ENCODE results near the gene LIN37. TPM values are rescaled to one million over a fixed set of nuclear protein-coding genes. Genes with fewer than 3 reads are reported as not detected.

Gene LIN37
- total RNA-seq, 1 experiment from 2014 or later, result 10.1 TPM

- no peak for TF ChIP-seq REST (IDR thresholded peaks at IDR 0.05; ENCODE audit: low read depth)
- no peak for TF ChIP-seq ATF3 (IDR thresholded peaks at IDR 0.05)
- no peak for TF ChIP-seq SIN3A (IDR thresholded peaks at IDR 0.05; ENCODE audit: low read depth)
- no peak for TF ChIP-seq EGR1 (IDR thresholded peaks at IDR 0.05; ENCODE audit: low read depth)
- TF ChIP-seq CBX3 (IDR thresholded peaks at IDR 0.05; ENCODE audit: low read depth), result no peak
- TF ChIP-seq MAX (IDR thresholded peaks at IDR 0.05), result no peak
Measured at GRCh38 chr19:35722461-35722860, 25.9 kb upstream of the LIN37 start (continued).

GRCh38 chr19:35722897-35723296, 25.5 kb upstream of the LIN37 start:
- no peak overlapping the region for H3K4me3 ChIP-seq (replicated peaks in 1 of 2; ENCODE audit: low read depth in 1 of 2, low read length in 2 of 2)
- H2AFZ ChIP-seq (ENCODE audit: low read depth, low read length, poor library complexity, severe bottlenecking), result no peak overlapping the region
- H3K4me2 ChIP-seq (ENCODE audit: low read length), result no peak overlapping the region
- ChIA-PET RAD21 (ENCODE audit: low non-redundant PET in 1 of 2, low total read pairs in 2 of 2, uncharacterized antibody in 2 of 2, unreplicated experiment in 2 of 2) (no interaction called here), CTCF (interaction anchor here (0.9 kb wide), 1 partner anchor 18 kb away, joined by 3 read pairs; no protein-coding TSS in a partner anchor), POLR2A (interaction anchor here (1.3 kb wide), 1 partner anchor 22 kb away, joined by 3 read pairs; the partner anchor contains the start of genes PSENEN and U2AF1L4)
- no peak for TF ChIP-seq SRF (IDR thresholded peaks at IDR 0.05; ENCODE audit: low read depth)
- no peak for TF ChIP-seq TCF7L2 (IDR thresholded peaks at IDR 0.05; ENCODE audit: borderline replicate concordance, extremely low read depth, insufficient read depth, insufficient read length)
- no peaks in the 10 kb centered on the region for H3K27me3 ChIP-seq (ENCODE audit: insufficient read depth, low read length)
- H3K36me3 ChIP-seq (ENCODE audit: control insufficient read depth in 1 of 2, insufficient read depth in 2 of 2, low read length in 2 of 2), result peaks cover 57 to 60% of the 10 kb centered on the region in 2 experiments
- no peak overlapping the region for H3K27ac ChIP-seq (ENCODE audit: low read depth, low read length)
- no peak for DNase-seq (ENCODE audit: low read depth, low spot score)
- H3K4me1 ChIP-seq (ENCODE audit: control insufficient read depth in 1 of 2, insufficient read depth in 2 of 2, low read length in 2 of 2), result peaks cover 7 to 9% of the 10 kb centered on the region in 2 experiments; a peak in 3 of 4 replicates
- intact Hi-C loops (cut with micrococcal nuclease), result no loop called here
- peaks cover 35% of the 10 kb centered on the region for H3K79me2 ChIP-seq (ENCODE audit: insufficient read depth, low read length)
- H4K20me1 ChIP-seq (ENCODE audit: insufficient read depth), result no peaks in the 10 kb centered on the region
- H3K9me2 ChIP-seq (ENCODE audit: insufficient read depth), result no peaks in the 10 kb centered on the region
- no peaks in the 10 kb centered on the region for H3K9me3 ChIP-seq (ENCODE audit: control insufficient read depth in 1 of 2, insufficient read depth in 1 of 2, low read depth in 1 of 2, low read length in 2 of 2)
- H3K9ac ChIP-seq (ENCODE audit: low read length), result no peak overlapping the region
- BruUV-seq (replicated peaks), result no TSS peak
- ATAC-seq, result no peak

Data from HCT116 (cell line).